Head of caudate nucleus (tissue), 42 donors: Measurements from ENCODE around the gene AMBRA1.
"Not testable (repeated sequence)": the region's sequence is repeated elsewhere in the genome, so short reads cannot be mapped to it uniquely, and the experiment has no call there.

Experiments
- DNase-seq, 42 donors: peaks; one replicate each; pipeline versions ENCODE4 v3.0.0 to v3.0.0-alpha.2; 2020 to 2021; ENCODE audit warnings: mixed read lengths in 7 of 42
- intact Hi-C: fragments of 100-400 bp; cut with DNase I; formaldehyde crosslinking; loops from one replicate; pipeline ENCODE4 v1.15.0; 2022

AMBRA1 gene

GRCh38 chr11:46521961-46522681 lies 71.7 kb downstream of the AMBRA1 start:
- DNase-seq = no peak
- intact Hi-C loops = loop anchor here (10.0 kb wide), 1 partner anchor 67 kb away; no protein-coding TSS in a partner anchor

GRCh38 chr11:46520971-46521745 lies 72.7 kb downstream of the AMBRA1 start:
- intact Hi-C loops = loop anchor here (10.0 kb wide), 1 partner anchor 66 kb away; no protein-coding TSS in a partner anchor
- peak in 40 of 42 donors; percentile 17 to 75 (median 50) for DNase-seq

DNA sequence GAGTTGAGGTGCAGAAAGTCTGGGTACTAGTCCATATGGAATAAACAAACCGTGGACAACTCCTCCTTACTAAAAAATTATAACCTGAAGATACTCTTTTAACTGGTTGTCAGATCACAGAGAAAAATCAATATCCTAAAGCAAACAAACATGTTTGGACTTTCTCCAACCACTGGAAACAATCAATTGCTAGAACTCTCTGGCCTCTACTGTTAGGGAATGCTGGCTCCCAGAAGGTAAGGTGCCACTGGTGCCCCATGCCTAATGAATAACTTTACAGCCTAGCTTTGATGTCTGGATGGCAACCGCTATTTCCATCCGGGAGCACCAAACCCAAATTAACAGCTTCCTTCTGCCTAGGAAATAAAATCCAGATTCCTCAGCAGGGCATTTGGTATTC lies 74.5 kb downstream of the AMBRA1 start:
- intact Hi-C loops = no loop called here
- no peak for DNase-seq

DNA sequence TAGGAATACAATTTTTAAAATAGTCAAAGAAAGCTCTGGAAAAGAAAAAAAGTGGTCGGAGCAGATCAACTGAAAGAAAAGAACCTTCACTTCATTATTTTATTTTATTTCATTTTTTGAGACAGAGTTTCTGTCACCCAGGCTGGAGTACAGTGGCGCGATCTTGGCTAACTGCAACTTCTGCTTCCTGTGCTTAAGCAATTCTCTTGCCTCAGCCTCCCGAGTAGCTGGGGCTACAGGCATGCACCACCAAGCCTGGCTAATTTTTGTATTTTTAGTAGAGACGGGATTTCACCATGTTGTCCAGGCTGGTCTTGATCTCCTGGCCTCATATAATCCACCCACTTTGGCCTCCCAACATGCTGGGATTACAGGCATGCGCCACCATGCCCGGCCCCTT lies 74.9 kb downstream of the AMBRA1 start:
- DNase-seq, intact Hi-C loops: not testable (repeated sequence)

DNA sequence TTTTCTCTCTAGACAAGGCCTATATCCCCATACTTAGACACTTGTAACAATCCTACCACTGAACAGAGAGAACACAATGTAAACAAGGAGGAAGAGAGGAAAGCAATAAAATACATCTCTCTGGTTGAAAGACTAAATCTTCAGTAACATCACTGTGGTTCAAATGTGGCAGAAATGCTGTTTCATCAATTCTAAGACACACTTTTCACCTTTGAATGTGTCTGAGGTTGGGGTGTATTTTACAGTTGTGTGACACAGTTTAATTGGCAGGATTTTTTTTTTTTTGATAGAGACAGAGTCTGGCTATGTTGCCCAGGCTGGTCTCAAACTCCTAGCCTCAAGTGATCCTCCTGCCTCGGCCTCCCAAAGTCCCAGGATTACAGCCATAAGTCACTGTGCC lies 79.5 kb downstream of the AMBRA1 start:
- no peak for DNase-seq
- intact Hi-C loops = no loop called here

- intact Hi-C loops = no loop called here
- DNase-seq = peak in 26 of 42 donors; percentile 14 to 68 (median 27)
Observed at GRCh38 chr11:46513934-46514342, 79.9 kb downstream of the AMBRA1 start.

- intact Hi-C loops = no loop called here
- no peak for DNase-seq
Observed at GRCh38 chr11:46512261-46512881, 81.5 kb downstream of the AMBRA1 start.

DNA sequence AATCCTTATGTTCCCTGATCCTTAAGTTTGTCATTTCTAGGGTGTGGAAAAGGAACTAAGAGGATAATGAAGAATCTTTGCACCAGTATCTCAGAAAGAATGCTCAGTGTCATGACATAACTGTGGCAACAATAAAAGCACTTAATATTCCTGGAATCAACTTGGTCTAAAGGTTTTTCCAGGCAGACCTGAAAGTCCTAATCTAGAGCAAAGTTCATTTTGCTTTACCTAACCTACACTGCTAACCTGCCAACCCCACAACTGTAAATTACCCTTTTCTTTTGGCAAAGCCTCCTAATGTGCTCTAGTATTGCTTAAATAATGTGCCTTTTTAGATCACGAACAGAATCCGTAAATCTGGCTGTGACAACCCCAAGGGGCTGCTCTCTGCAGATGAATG lies 82.5 kb downstream of the AMBRA1 start:
- intact Hi-C loops = no loop called here

DNA sequence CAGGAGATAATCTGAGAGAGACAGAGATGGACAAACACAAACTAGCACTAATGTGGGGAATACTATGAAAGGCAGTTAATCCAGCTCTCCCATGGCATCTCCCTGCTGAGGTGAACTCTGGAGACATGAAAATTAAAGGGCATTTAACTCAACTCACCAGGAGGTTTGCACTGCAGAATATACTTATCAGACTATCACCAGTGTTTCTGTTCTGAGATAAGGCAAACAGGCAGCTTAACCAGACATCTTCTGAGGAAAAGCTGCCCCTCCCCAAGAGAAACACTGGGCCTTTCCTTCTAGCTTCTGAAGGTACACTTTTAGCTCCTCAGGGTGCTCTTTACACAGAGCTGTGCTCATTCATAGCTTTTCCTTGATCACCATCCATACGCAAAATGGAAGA lies 85.5 kb downstream of the AMBRA1 start:
- no peak for DNase-seq

More for the DNA sequence above, 82.5 kb downstream of the AMBRA1 start:
- no peak for DNase-seq

DNA sequence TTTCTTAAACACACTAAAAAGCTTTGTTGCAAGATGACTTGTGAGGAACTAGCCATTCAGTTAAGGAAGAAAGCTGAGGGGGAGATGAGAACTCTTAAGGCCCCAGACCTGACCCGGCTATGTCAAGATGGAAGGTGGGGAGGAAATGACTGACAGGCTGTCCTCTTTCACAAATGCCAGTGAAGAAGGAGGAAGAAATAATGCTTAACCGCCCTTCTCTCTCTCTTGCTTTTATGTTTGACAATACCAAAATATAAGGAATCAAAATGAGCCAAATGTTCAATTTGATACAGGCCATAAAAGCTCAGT lies 87.4 kb downstream of the AMBRA1 start:
- intact Hi-C loops = no loop called here
- DNase-seq = peak in 1 of 42 donors; percentile 7

More for the DNA sequence above, 85.5 kb downstream of the AMBRA1 start:
- intact Hi-C loops = no loop called here

DNA sequence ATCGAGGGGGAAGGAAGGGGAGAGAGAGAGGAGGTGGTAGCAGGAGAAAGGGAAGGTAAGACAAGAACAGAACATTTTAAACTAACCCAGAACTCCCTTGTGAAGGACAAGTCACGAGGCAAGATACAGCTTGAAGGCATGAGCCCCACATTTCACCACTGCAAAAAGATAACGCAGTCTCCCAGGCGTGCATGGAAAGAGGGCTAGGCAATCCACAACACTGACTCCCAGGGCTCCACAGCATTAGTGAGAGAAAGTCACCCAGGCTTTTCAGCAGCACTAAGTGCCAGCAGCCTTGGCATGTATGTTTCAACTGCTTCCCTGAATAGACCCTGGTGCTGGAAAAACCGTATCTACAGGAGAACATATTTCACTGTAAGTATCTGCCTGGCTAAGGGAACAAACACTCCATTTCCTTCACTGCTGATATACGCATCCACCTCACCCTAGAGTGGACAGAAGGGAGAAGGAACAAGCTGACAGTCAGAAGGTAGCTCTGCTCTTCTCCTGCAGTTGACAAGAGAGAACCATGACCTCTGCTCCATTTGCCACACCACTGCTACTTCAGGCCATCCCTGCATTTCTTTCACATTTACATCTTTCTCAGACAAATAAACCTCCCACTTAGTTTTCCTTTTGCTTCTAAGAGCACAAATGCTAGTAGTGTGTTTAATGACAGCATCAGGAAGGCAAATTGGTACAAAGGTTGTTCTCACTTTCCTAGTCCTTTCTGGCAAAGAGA lies 87.9 kb downstream of the AMBRA1 start:
- intact Hi-C loops = no loop called here
- peak in 32 of 42 donors; percentile 21 to 79 (median 53) for DNase-seq

GRCh38 chr11:46504817-46505613 lies 88.8 kb downstream of the AMBRA1 start:
- peak in 1 of 42 donors; percentile 19 for DNase-seq
- intact Hi-C loops = no loop called here

- peak in 1 of 42 donors; percentile 22 for DNase-seq
- intact Hi-C loops = no loop called here
Observed at GRCh38 chr11:46499821-46500220, 94.0 kb downstream of the AMBRA1 start.

- DNase-seq = peak in 1 of 42 donors; percentile 17
- intact Hi-C loops = no loop called here
Observed at GRCh38 chr11:46498968-46499367, 94.9 kb downstream of the AMBRA1 start.

GRCh38 chr11:46498179-46498578 lies 95.6 kb downstream of the AMBRA1 start:
- intact Hi-C loops = no loop called here
- DNase-seq = no peak

- no peak for DNase-seq
- intact Hi-C loops = no loop called here
Observed at GRCh38 chr11:46497498-46497897, 96.3 kb downstream of the AMBRA1 start.

DNA sequence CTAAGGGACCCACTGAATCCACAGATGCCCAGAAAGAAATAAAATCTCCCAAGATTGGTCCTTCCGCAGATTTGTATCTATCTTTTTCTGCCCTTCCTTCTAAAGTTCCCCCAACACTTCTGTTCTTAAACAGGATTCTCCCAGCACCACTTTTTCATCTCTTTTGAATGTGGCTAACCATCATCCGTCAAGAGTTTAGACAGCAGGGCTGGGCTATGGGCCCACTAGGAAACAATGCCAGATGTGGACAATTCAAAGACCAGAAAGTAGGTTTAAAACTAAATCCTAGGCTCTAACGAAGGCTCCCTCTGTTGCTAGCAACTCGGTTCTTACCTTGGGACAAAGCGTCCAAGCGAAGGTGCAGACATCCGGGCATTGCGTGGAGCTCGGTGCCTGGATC lies 100.0 kb downstream of the AMBRA1 start:
- no peak for DNase-seq
- intact Hi-C loops = no loop called here

DNA sequence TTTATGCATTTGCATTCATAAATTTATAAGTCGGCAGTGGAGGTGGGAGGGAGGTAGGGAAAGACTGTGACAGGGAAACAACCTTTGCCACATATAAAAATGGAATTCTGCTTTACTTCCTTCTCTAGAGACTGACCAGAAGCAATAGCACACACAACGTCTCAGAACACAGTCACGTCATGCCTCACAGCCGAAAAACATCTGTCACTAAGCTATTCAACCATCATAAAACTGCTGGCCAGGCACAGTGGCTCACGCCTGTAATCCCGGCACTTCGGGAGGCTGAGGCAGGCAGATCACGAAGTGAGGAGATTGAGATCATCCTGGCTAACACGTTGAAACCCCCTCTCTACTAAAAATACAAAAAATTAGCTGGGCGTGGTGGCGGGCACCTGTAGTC lies 101.3 kb downstream of the AMBRA1 start:
- intact Hi-C loops = no loop called here
- DNase-seq = peak in 1 of 42 donors; percentile 21
